Stimulated activated CD4-positive, alpha-beta T cell treated with anti-CD3 and anti-CD28 coated beads, TNF-alpha, amount 100 ng/mL, for 4 hours (primary cell): Measurements from ENCODE around the gene RAB18.
"Not testable (repeated sequence)": the region's sequence is repeated elsewhere in the genome, so short reads cannot be mapped to it uniquely, and the experiment has no call there.

Experiments used
- DNase-seq, 3 experiments: peaks; one replicate each; pipeline ENCODE4 v3.0.0-alpha.2; 2020; ENCODE audit warnings: low read depth in 3 of 3

RAB18 gene

GRCh38 chr10:27547047-27547446, 42.9 kb downstream of the RAB18 start:
- no peak for DNase-seq

- DNase-seq = no peak
Observed at GRCh38 chr10:27547482-27547881, 43.4 kb downstream of the RAB18 start.

GRCh38 chr10:27550823-27551222, 46.7 kb downstream of the RAB18 start:
- DNase-seq = no peak

- no peak for DNase-seq
Observed at GRCh38 chr10:27558612-27559020, 54.5 kb downstream of the RAB18 start.

- no peak for DNase-seq
Observed at GRCh38 chr10:27561334-27561733, 57.2 kb downstream of the RAB18 start.

- no peak for DNase-seq
Observed at GRCh38 chr10:27564398-27564797, 60.3 kb downstream of the RAB18 start.

GRCh38 chr10:27564880-27565279, 60.8 kb downstream of the RAB18 start:
- no peak for DNase-seq

- DNase-seq = no peak
Observed at GRCh38 chr10:27568196-27569175, 64.4 kb downstream of the RAB18 start.

GRCh38 chr10:27569946-27570345, 65.8 kb downstream of the RAB18 start:
- DNase-seq = no peak

GRCh38 chr10:27577038-27577437, 72.9 kb downstream of the RAB18 start:
- not testable (repeated sequence) for DNase-seq

- no peak for DNase-seq
Observed at GRCh38 chr10:27578316-27578715, 74.2 kb downstream of the RAB18 start.

GRCh38 chr10:27581225-27581624, 77.1 kb downstream of the RAB18 start:
- DNase-seq = no peak

- no peak for DNase-seq
Observed at GRCh38 chr10:27584302-27584701, 80.2 kb downstream of the RAB18 start.
